ENCODE data around the gene NPNT. TPM values are rescaled to one million over a fixed set of nuclear protein-coding genes. Genes with fewer than 3 reads are reported as not detected.

Gene NPNT
- total RNA-seq, 4 donors from 2014 or later, result 86.1 to 150 (median 114) TPM

DNA sequence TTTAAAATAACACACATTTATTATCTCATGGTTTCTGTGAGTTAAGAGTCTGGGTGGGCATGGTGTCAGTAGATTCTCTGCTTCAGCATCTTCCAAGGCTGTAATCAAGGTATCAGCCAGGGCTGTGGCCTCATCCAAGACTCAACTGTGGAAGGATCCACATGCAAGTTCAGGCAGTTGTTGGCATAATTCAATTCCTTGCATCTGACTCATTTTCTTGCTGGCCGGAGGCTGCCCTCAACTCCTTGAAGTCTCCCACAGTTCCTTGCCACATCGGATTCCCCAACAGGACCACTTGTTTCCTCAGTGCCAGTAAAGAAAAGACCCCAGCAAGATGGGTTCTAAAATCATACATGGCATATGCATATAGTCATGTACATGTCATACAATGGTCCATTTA is 93.4 kb downstream of the NPNT start:
- H3K9me3 ChIP-seq, result peaks cover 0 to 5% (median 0%) of the 10 kb centered on the region in 3 donors
- no peaks in the 10 kb centered on the region for H3K36me3 ChIP-seq
- no peaks in the 10 kb centered on the region for H3K27me3 ChIP-seq
- WGBS, 2 donors (ENCODE audit: low coverage in 1 of 2), result 40 to 100% methylated on average over 1 to 2 of the region's 2 CpGs
- ATAC-seq, result no peak
- no peak overlapping the region for H3K4me3 ChIP-seq
- H3K4me1 ChIP-seq, result peaks cover 0 to 29% (median 0%) of the 10 kb centered on the region in 3 donors
- no peak overlapping the region for H3K27ac ChIP-seq
- TF ChIP-seq, protein P1, sequence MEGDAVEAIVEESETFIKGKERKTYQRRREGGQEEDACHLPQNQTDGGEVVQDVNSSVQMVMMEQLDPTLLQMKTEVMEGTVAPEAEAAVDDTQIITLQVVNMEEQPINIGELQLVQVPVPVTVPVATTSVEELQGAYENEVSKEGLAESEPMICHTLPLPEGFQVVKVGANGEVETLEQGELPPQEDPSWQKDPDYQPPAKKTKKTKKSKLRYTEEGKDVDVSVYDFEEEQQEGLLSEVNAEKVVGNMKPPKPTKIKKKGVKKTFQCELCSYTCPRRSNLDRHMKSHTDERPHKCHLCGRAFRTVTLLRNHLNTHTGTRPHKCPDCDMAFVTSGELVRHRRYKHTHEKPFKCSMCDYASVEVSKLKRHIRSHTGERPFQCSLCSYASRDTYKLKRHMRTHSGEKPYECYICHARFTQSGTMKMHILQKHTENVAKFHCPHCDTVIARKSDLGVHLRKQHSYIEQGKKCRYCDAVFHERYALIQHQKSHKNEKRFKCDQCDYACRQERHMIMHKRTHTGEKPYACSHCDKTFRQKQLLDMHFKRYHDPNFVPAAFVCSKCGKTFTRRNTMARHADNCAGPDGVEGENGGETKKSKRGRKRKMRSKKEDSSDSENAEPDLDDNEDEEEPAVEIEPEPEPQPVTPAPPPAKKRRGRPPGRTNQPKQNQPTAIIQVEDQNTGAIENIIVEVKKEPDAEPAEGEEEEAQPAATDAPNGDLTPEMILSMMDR (IDR thresholded peaks at IDR 0.05), result no peak
- no peak for TF ChIP-seq EP300 (IDR thresholded peaks at IDR 0.05)
- TF ChIP-seq POLR2AphosphoS5 (IDR thresholded peaks at IDR 0.05), result no peak
- no peak for TF ChIP-seq POLR2A (IDR thresholded peaks at IDR 0.05)

DNA sequence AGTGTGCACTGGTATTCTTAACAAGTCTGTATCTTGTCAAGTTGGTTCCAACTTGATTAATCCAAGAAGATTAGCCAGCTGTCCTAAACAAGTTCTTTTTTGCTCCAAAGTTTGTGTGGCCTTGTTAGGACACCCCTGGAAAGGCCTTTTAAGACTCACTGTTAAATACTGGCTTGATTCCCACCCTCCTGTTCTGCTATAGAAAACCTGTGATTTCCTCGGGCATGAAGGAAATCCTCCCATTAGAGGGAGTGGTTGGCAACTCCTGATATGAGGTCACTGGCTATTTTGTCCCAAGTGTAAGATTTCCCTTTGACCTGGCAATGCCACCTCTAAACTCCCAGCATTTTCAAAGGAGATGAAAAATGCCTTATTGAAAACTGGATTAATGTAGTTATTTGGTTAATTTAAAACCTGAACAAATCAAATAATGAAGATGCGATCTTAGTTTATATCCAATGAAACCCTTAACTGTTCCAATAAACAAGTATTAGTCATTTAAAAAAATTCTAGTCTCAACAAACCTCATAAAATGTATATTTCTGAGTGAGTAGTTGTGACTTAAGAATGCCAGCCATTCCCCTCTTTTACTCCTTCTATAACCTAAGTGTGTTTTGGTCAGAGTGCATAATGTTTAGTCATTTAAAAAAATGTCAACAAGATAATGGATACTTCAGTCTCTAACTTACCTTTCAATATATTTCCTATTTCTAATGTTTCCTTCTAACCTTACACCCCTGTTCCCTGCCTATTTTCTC is 94.4 kb downstream of the NPNT start:
- TF ChIP-seq POLR2AphosphoS5 (IDR thresholded peaks at IDR 0.05) (no peak), EP300 (IDR thresholded peaks at IDR 0.05) (no peak), POLR2A (IDR thresholded peaks at IDR 0.05) (no peak)
- TF ChIP-seq, protein P1 (IDR thresholded peaks at IDR 0.05), result no peak
- H3K27me3 ChIP-seq, result no peaks in the 10 kb centered on the region
- no peak overlapping the region for H3K4me3 ChIP-seq
- peak; percentile 50 for ATAC-seq
- H3K27ac ChIP-seq, result peak overlapping the region in 2 of 4 donors; percentile 55 to 60
- H3K4me1 ChIP-seq, result peaks cover 0 to 39% (median 3%) of the 10 kb centered on the region in 3 donors
- WGBS, 2 donors (ENCODE audit: low coverage in 1 of 2), result 38 to 51% methylated on average over 2 of the region's 2 CpGs
- H3K36me3 ChIP-seq, result no peaks in the 10 kb centered on the region
- H3K9me3 ChIP-seq, result peaks cover 0 to 2% (median 0%) of the 10 kb centered on the region in 3 donors

DNA sequence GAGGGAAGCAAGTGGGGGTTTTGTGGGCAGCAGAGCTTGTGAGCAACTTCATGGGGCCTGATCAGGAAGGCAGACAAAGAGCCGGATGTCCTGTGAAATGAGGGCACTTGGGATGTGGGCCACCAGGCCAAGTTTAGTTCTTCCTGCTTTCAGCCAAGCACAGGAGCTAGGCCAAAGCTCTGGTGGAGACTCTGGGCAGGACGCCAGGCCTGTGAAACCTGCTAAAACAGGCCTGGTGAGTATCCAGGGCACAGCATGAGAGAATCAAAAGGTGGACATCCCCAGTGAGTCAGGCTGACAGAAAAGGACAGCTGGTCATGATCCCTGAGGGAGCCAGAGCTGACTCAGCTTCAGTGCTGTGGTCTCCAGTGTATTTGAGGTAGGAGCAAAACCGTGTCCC is 95.7 kb downstream of the NPNT start:
- H3K27ac ChIP-seq, result peak overlapping the region in 3 of 4 donors; percentile 45 to 60 (median 55)
- 11 to 29% methylated on average over 1 to 2 of the region's 3 CpGs for WGBS, 2 donors (ENCODE audit: low coverage in 1 of 2)

DNA sequence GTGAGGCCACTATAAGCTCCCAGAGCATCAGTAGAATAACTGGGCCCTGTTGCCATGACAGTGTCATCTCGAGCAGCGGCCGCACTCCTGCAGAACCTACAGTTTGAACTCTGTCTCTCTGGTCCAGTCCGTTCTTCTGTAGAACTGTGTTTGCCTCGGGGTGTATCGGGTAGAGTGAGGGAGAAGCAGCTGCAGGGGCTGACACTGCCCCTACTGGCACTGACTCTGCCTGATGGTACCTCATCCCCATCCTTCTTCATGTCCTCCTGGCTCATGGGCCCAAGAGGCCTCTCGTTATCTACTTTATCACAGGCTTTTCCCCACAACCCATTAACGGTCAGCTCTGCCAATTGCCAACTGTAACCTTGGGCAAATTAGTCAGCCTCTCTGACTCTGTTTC is 96.5 kb downstream of the NPNT start:
- ATAC-seq, result no peak

More for the DNA sequence above, 95.7 kb downstream of the NPNT start:
- TF ChIP-seq EP300 (IDR thresholded peaks at IDR 0.05), result no peak
- peak; percentile 74 for TF ChIP-seq POLR2AphosphoS5 (IDR thresholded peaks at IDR 0.05)
- TF ChIP-seq, protein P1 (IDR thresholded peaks at IDR 0.05), result peak in 1 of 4 experiments; percentile 8
- TF ChIP-seq POLR2A (IDR thresholded peaks at IDR 0.05), result no peak
- H3K9me3 ChIP-seq, result no peaks in the 10 kb centered on the region
- peaks cover 0 to 40% (median 3%) of the 10 kb centered on the region in 3 donors for H3K4me1 ChIP-seq
- no peaks in the 10 kb centered on the region for H3K36me3 ChIP-seq
- H3K4me3 ChIP-seq, result no peak overlapping the region
- ATAC-seq, result peak; percentile 82
- no peaks in the 10 kb centered on the region for H3K27me3 ChIP-seq

More for the DNA sequence above, 96.5 kb downstream of the NPNT start:
- H3K27me3 ChIP-seq, result no peaks in the 10 kb centered on the region
- H3K4me1 ChIP-seq, result peaks cover 0 to 40% (median 3%) of the 10 kb centered on the region in 3 donors
- 83 to 95% methylated on average over 2 to 6 of the region's 8 CpGs for WGBS, 2 donors (ENCODE audit: low coverage in 1 of 2)
- H3K27ac ChIP-seq, result peak overlapping the region in 3 of 4 donors; percentile 45 to 60 (median 55)
- H3K9me3 ChIP-seq, result no peaks in the 10 kb centered on the region
- no peak for TF ChIP-seq EP300 (IDR thresholded peaks at IDR 0.05)
- TF ChIP-seq POLR2AphosphoS5 (IDR thresholded peaks at IDR 0.05), result no peak
- TF ChIP-seq, protein P1 (IDR thresholded peaks at IDR 0.05), result no peak
- no peak for TF ChIP-seq POLR2A (IDR thresholded peaks at IDR 0.05)
- H3K4me3 ChIP-seq, result no peak overlapping the region
- no peaks in the 10 kb centered on the region for H3K36me3 ChIP-seq
